LHCN-M2 (cell line): ENCODE data around the gene GATB. TPM values are rescaled to one million over a fixed set of nuclear protein-coding genes. Genes with fewer than 3 reads are reported as not detected.

Experiments
- DNase-seq: peaks from one replicate; pipeline ENCODE4 v3.0.0-alpha.2; 2012; ENCODE audit warnings: low read depth
- total RNA-seq: library from RNA; depleted of rRNA; stranded (reverse); fragments of >200 nt; gene quantifications from 2 replicates; pipeline ENCODE4 v1.2.3, GENCODE V29; 2014

GATB gene
- total RNA-seq, 1 experiment from 2014 or later = 25.6 TPM

GRCh38 chr4:151700566-151701316, 60.1 kb downstream of the GATB start:
- no peak for DNase-seq

GRCh38 chr4:151698213-151698612, 62.6 kb downstream of the GATB start:
- no peak for DNase-seq

DNA sequence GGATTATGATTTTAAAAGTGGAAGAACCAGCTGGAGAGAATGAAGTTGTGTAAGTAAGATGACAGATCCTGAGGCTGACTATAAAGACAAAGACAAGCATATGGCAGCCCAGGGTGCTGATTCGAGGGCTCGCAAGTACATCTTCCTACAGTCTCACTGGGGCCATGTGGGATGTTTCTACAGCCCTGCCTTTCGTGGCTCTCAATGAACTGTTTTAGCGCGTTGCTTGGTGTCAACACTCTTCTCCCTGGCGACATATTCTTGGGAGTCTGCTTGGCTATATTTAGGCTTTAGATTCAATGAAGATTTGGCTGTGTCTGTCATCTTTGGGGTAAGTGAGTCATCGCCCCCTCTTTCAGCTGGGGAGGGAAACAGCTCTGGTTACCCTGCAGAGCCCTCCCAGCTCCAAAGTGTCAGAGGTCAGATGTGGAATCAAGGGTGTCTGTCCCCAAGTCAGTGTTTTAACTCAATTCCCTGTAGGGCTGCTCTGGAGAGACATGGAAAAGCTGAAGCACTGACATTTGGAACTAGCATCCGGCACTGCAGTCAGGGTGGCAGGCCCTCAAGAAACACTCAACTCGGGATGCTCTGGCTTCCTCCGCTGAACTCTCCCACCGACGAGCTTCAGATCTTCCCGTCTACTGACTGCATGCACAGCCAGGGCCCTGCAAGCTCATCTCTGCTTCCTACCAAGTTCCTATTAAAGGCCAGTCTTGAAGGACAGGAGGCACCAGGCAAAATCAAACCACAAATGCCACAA, 65.7 kb downstream of the GATB start:
- DNase-seq = peak; percentile 31

GRCh38 chr4:151692821-151693673, 67.8 kb downstream of the GATB start:
- peak; percentile 87 for DNase-seq

DNA sequence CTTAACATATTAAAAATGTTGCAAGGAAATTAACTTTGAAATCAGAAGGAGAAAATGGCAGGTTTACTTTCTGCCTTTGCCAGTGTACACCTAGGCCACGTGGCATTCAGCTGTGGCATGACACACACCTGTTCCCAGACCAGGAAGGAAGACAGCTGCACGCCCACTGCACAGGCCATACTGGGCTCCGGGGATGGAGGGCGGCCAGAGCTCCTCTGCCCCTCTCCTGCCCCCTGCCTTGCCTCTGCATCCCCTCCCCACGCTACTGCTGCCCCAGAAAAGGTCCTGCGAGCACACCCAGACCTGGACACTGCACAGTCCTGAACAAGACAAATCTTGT, 68.4 kb downstream of the GATB start:
- peak; percentile 26 for DNase-seq

GRCh38 chr4:151691639-151692442, 69.0 kb downstream of the GATB start:
- peak; percentile 46 for DNase-seq

DNA sequence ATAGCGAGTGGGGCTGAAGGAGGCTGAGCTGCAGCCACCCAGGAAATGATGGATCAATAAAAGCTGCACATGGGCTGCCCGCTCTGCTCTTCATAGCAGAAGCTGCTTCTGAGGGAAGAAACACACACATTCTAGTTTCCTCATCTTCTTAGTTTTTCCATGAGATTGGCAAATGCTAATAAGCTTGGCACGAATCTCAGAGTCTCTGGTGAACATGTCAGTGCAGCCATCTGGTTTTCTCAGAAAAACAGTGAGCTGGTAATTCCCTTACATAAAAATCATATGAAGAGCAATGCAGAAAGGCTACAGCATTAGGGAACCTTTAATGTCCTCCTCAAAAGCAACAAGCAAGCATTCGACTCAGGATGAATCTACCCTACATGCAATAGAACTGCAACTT, 69.9 kb downstream of the GATB start:
- no peak for DNase-seq

DNA sequence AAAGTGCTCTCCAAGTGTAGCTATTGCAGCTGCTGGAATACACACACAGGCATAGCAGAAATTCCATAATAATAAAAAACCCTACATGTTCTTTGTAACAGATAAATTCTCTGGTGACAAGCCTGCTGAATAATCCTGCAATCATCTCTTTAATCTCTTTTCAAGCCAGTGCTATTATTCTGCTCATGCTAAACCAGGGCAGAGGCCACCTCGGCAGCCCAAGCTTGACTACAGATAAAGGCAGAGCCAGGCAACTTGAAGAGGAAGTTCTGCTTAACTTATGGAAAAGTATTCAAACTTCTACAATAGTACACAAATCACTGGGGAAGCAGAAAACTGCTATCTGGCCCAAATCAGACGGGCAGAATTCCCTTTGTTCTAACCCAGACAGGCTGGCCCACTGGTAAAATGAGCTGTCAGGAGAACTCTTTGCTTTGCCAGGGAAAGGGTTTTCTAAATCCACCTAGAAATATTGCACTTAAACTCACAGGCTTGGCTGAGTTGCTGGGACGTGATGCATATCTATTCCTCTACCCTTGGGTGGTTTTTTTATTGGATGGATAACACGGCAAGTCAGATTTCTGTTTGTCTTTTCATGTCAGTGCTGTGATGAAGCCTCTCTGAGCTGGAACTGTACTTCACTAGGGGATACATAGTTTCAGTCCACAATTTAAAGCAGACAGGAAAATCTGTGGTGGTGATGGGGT, 70.5 kb downstream of the GATB start:
- DNase-seq = peak; percentile 30

GRCh38 chr4:151689211-151689991, 71.4 kb downstream of the GATB start:
- no peak for DNase-seq

- no peak for DNase-seq
Measured at GRCh38 chr4:151688785-151689043, 72.1 kb downstream of the GATB start.

- DNase-seq = no peak
Measured at GRCh38 chr4:151688003-151688784, 72.6 kb downstream of the GATB start.

- DNase-seq = no peak
Measured at GRCh38 chr4:151687021-151687640, 73.7 kb downstream of the GATB start.

- no peak for DNase-seq
Measured at GRCh38 chr4:151685303-151685702, 75.5 kb downstream of the GATB start.

DNA sequence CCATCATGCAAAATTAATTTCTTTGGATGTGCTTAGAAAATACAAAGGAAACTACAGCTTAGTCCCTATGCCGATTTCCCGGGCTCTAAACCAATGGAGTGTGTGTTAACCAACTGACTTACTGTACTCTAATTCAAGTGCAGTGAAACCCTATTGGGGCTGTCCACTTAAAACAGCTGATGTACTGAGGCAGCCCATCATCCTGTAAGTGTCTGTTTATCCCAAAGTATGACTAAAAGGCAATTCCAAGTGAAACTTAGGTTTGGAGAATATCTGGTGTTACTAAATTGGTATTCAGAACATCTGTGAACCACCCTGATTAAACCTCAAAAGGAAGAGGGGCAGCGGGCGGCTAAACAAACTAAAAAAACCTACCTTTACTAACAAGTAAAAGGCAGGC, 79.7 kb downstream of the GATB start:
- no peak for DNase-seq

DNA sequence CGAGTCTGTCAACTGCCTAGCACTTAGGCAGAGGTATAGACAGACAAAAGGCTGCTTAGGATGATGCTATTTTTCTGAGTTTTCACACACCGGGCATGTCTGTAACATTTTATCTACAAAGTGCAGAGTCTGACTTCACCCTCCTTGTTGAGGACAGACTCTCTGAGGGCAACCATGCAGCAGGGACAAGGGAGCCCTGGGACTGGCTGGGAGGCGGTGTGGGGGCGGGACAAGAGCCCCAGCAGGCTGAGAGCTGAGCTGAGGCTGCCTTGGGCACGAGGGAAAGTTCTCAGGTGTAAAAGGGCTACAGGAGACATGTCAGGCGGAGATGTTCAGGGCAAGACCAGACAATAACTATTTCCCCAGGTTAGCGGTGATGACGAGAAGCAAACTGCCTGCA, 81.6 kb downstream of the GATB start:
- DNase-seq = no peak

DNA sequence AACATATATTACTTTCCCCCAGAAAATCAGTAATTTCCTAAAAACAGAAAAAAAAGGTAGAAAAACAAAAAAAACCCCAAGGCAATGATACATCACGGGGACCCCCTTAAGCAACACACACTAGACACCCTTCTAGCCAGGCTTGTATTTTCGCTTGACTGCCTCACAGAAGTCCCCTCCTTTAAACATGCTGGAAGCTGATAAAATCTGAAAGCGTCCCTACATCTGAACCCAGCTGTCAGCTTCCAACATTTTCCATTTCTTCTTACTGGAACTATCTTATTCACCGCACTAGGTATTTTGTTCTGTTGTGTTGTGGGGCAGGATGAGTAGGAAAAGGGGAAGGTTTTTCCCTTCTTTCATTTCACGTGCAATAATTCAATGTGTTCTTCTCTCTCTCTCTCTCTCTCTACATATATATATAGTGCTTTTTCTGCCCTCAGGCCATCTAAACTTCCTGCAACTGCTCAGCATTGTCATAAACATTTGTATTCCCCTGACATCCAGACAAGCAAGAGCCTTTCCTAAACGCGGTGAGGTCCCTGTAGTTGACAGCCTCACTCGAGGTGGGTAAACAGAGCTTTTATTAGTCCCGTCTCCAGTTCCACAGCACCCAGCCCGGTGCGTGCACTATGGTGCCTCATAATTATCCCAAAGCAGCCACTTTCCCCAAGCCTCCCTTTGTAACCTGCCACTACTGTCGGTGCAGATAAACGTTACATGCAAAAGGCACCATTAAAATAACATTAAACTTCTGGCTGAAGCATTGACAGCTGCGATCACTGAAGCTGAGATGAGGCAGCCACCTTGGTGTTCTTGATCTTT, 82.5 kb downstream of the GATB start:
- DNase-seq = no peak

DNA sequence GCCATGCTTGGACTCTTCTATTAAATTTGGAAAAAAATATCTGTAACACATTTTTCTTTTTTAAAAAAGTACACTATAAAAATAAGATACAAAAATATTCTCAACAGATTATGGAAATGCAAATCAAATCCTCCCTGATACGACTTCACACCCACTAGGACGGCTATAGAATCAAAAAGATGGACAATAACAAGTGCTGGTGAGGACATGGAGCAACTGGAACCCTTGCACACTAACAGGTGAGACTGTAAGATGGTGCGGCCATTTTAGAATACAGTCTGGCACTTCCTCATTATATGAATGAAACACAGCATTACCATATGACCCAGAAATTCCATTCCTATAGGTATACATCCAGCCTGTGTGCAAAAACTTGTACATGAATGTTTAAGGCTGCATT, 83.6 kb downstream of the GATB start:
- DNase-seq = no peak

DNA sequence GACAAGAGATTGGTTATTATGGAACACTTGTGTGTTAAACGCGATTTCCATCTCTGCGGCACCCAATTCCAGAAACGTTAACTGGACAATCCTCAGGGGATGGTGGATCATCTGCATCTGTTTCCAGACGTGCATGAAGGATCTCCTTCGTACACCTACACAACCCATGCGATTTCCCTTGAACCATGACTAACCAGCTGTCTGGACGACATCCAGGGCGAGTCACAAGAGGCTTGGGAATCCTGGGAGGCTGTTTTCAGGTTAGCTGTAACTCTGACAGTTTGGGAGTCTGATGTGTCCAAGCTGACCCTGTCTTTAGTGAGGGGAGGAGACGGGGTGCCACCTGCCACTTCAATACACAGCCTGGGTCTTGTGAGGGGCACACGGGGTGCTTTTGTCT, 84.5 kb downstream of the GATB start:
- DNase-seq = peak; percentile 75
